Measurements from ENCODE around the gene PJA2. TPM values are rescaled to one million over a fixed set of nuclear protein-coding genes. Genes with fewer than 3 reads are reported as not detected.

PJA2 gene
- total and polyA plus RNA-seq, 9 of the 15 experiments (the other 6 are each of a cell fraction or from before 2014, with no cell fraction given): 25.1 to 82.1 (median 50.1) TPM

GRCh38 chr5:109411149-109411514, 1.4 kb upstream of the PJA2 start (continued):
- no peak for TF ChIP-seq MNT (conservative IDR thresholded peaks at IDR 0.05)
- no peak for TF ChIP-seq MYNN (IDR thresholded peaks at IDR 0.05)
- TF ChIP-seq MYNN (CRISPR knock-in tag; IDR thresholded peaks at IDR 0.05): no peak
- no peak for TF ChIP-seq ZC3H4 (CRISPR knock-in tag; IDR thresholded peaks at IDR 0.05; ENCODE audit: borderline replicate concordance)
- TF ChIP-seq GATAD2B (IDR thresholded peaks at IDR 0.05; ENCODE audit: borderline replicate concordance): no peak
- TF ChIP-seq PRMT5 (CRISPR knock-in tag; IDR thresholded peaks at IDR 0.05): no peak
- no peak for TF ChIP-seq BMI1 (IDR thresholded peaks at IDR 0.05; ENCODE audit: low read length)
- no peak for TF ChIP-seq CREBBP (IDR thresholded peaks at IDR 0.05; ENCODE audit: low read depth, low read length)
- no peak for TF ChIP-seq ZNF274 (IDR thresholded peaks at IDR 0.05; ENCODE audit: borderline replicate concordance, low read depth, low read length)
- no peak for TF ChIP-seq ARID4B (CRISPR knock-in tag; IDR thresholded peaks at IDR 0.05)
- no peak for TF ChIP-seq USF1 (CRISPR knock-in tag; IDR thresholded peaks at IDR 0.05)
- no peak for TF ChIP-seq SMARCB1 (IDR thresholded peaks at IDR 0.05; ENCODE audit: insufficient read length, low read depth)
- TF ChIP-seq MED1 (CRISPR knock-in tag; IDR thresholded peaks at IDR 0.05; ENCODE audit: borderline replicate concordance): no peak
- TF ChIP-seq BCLAF1 (IDR thresholded peaks at IDR 0.05; ENCODE audit: borderline replicate concordance in 1 of 2, control insufficient read depth in 1 of 2, low read depth in 2 of 2, low read length in 1 of 2): no peak
- no peak for TF ChIP-seq ZNF354B (CRISPR knock-in tag; IDR thresholded peaks at IDR 0.05)
- TF ChIP-seq ZFP1 (CRISPR knock-in tag; IDR thresholded peaks at IDR 0.05): no peak
